ENCODE measurements around the gene EVL. TPM values are rescaled to one million over a fixed set of nuclear protein-coding genes. Genes with fewer than 3 reads are reported as not detected.

Gene EVL
- total RNA-seq, 1 donor from 2014 or later: 157 TPM

DNA sequence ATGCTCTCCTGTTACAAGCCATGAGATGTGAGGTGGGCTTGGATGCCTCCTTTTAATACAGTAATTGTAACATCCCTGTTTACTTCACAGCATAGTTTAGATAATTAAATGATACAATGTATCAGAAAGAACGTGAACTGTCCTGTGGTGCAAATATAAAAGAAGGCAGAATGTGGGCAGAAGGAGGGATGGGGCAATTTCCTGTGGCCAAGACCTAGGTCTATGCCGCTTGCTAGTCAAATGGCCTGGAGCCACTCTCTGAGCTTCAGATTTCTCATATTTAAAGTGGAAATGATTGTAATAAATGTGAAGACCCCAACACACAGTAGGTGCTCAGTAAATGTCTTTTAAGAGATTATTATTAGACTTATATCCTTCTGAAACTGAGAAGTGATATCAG lies 24.0 kb upstream of the EVL start:
- Mint-ChIP-seq H3K27me3 (ENCODE audit: unreplicated experiment) (no peaks in the 10 kb centered on the region), H3K4me1 (ENCODE audit: unreplicated experiment) (peaks cover 76% of the 10 kb centered on the region), H3K4me3 (ENCODE audit: unreplicated experiment) (no peak overlapping the region), H3K27ac (ENCODE audit: unreplicated experiment) (no peak overlapping the region), H3K36me3 (ENCODE audit: unreplicated experiment) (peaks cover 6% of the 10 kb centered on the region), H3K9me3 (ENCODE audit: unreplicated experiment) (no peaks in the 10 kb centered on the region)
- TF ChIP-seq CTCF (IDR thresholded peaks at IDR 0.05): no peak
- DNase-seq (ENCODE audit: extremely low spot score, unreplicated experiment): no peak

DNA sequence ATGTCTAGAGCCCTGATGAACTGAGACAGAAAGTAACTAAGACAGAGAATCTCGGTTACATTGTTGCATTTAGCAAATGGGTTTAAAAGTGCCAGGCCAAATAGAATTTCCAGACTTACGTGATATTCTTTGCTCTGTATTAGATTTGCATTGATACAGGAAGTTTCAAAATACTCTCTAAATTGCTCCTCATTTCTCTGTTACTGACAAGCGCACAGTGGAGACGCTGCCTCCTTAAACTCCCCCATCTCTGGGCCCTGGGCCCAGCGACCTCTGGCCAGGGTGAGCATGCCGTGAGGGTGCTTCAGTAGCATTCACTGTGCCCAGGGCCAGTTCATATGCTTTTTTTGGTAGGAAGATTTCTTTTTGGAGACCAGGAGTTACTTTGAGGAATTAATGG lies 22.9 kb upstream of the EVL start:
- no peak overlapping the region for H3K4me3 Mint-ChIP-seq (ENCODE audit: unreplicated experiment)
- no peak for DNase-seq (ENCODE audit: extremely low spot score, unreplicated experiment)
- TF ChIP-seq CTCF (IDR thresholded peaks at IDR 0.05): no peak
- H3K9me3 Mint-ChIP-seq (ENCODE audit: unreplicated experiment): no peaks in the 10 kb centered on the region
- H3K27ac Mint-ChIP-seq (ENCODE audit: unreplicated experiment): peak overlapping the region; percentile 85
- no peaks in the 10 kb centered on the region for H3K27me3 Mint-ChIP-seq (ENCODE audit: unreplicated experiment)
- H3K4me1 Mint-ChIP-seq (ENCODE audit: unreplicated experiment): peaks cover 75% of the 10 kb centered on the region
- peaks cover 6% of the 10 kb centered on the region for H3K36me3 Mint-ChIP-seq (ENCODE audit: unreplicated experiment)

DNA sequence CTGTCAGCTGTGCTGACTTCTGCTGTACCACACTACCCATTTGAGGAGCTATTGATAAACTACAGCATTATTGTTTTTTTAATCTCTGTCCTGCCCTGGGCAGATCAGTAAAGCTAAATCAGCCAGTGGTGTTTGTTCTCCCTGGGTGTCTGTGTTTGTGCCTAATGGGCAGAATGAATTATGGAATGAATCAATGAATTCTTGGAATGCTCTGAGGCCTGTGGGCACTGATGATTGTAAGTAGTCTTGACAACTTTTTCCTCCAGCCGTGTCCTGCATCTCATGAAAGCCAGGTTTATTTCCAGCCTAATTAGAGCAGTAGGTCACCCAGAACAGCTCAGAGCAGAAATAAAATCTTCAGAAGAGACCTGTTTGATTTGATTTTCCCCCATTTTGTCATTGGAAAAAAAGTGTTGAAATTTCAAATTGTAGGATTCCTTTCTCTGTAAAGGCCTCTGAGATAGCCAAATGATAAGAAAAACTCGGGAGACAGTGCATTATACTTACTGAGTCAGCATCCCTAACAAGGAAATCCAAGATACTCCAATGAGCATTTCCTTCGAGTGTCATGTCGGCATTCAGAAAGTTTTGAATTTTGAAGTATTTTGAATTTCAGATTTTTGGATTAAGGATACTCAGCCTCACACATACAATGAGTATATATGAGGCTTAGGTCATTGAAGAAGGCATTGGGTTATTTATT lies 19.4 kb upstream of the EVL start:
- Mint-ChIP-seq H3K27me3 (ENCODE audit: unreplicated experiment) (no peaks in the 10 kb centered on the region), H3K4me1 (ENCODE audit: unreplicated experiment) (peaks cover 82% of the 10 kb centered on the region), H3K36me3 (ENCODE audit: unreplicated experiment) (no peaks in the 10 kb centered on the region), H3K4me3 (ENCODE audit: unreplicated experiment) (no peak overlapping the region), H3K27ac (ENCODE audit: unreplicated experiment) (peak overlapping the region; percentile 82), H3K9me3 (ENCODE audit: unreplicated experiment) (no peaks in the 10 kb centered on the region)
- no peak for TF ChIP-seq CTCF (IDR thresholded peaks at IDR 0.05)
- no peak for DNase-seq (ENCODE audit: extremely low spot score, unreplicated experiment)

DNA sequence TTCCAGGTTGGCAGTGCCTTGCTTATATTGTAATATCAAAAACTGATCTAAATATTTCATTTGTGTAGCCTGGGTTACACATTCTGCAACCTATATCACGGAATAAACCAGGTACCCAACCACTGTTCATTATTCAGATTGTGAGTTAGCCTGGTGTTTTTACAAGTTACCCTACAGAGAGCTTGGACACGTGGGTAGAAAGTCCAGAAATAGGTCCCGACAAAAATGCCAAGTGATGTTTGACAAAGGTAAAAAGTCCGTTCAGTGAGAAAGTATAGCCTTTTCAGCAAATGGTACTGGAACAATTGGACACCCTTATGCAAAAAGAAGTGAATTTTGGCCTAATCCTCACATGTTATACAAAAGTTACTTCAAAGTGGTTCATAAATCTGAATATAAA lies 17.6 kb upstream of the EVL start:
- no peak overlapping the region for H3K4me3 Mint-ChIP-seq (ENCODE audit: unreplicated experiment)
- H3K27ac Mint-ChIP-seq (ENCODE audit: unreplicated experiment): peak overlapping the region; percentile 7
- H3K9me3 Mint-ChIP-seq (ENCODE audit: unreplicated experiment): no peaks in the 10 kb centered on the region
- no peaks in the 10 kb centered on the region for H3K36me3 Mint-ChIP-seq (ENCODE audit: unreplicated experiment)
- TF ChIP-seq CTCF (IDR thresholded peaks at IDR 0.05): no peak
- DNase-seq (ENCODE audit: extremely low spot score, unreplicated experiment): no peak
- no peaks in the 10 kb centered on the region for H3K27me3 Mint-ChIP-seq (ENCODE audit: unreplicated experiment)
- peaks cover 78% of the 10 kb centered on the region for H3K4me1 Mint-ChIP-seq (ENCODE audit: unreplicated experiment)

DNA sequence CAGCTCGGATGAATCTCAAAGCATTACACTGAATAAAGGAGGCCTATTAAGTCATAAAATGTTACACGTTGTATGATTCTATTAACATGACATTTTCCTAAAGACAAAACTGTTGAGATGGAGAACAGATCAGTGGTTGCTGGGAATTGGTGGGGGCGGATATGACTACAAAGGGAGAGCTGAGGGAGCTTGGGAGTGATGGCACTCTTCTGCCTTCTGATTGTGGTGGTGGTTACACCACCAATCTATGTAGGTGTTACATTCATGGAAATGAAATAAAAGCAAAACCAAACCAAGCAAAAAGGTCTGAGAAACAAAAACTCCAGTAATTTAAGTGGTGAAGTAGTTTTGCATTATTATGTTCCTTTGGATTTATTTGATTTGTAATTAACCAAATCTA lies 16.4 kb upstream of the EVL start:
- Mint-ChIP-seq H3K9me3 (ENCODE audit: unreplicated experiment) (no peaks in the 10 kb centered on the region), H3K27ac (ENCODE audit: unreplicated experiment) (peak overlapping the region; percentile 84), H3K36me3 (ENCODE audit: unreplicated experiment) (no peaks in the 10 kb centered on the region), H3K4me1 (ENCODE audit: unreplicated experiment) (peaks cover 72% of the 10 kb centered on the region), H3K4me3 (ENCODE audit: unreplicated experiment) (no peak overlapping the region), H3K27me3 (ENCODE audit: unreplicated experiment) (no peaks in the 10 kb centered on the region)
- no peak for TF ChIP-seq CTCF (IDR thresholded peaks at IDR 0.05)
- no peak for DNase-seq (ENCODE audit: extremely low spot score, unreplicated experiment)

Data from osteocyte (in vitro differentiated cells).